H1 (cell line): Measurements from ENCODE around the gene CDK5RAP3. TPM values are rescaled to one million over a fixed set of nuclear protein-coding genes. Genes with fewer than 3 reads are reported as not detected.

Source experiments
- CTCF ChIA-PET: fragments of 300-600 bp; sonication (Branson Sonifier 250); formaldehyde crosslinking; loops from one replicate; lab custom pipeline; 2021; ENCODE audit not compliant: partially characterized antibody; lab: Charles Lee
- POLR2A ChIA-PET: fragments of 300-600 bp; sonication (Branson Sonifier 250); formaldehyde crosslinking; loops from one replicate; lab custom pipeline; 2021; ENCODE audit warnings: inconsistent platforms; ENCODE audit not compliant: partially characterized antibody; lab: Charles Lee
- DNase-seq, 2 experiments: peaks; one replicate each; pipeline versions ENCODE4 v3.0.0 to v3.0.0-alpha.2; 2010 to 2022; ENCODE audit warnings: low spot score in 2 of 2, low read depth in 1 of 2, mixed read lengths in 1 of 2
- FAIRE-seq: peaks from 2 replicates; lab custom pipeline; 2011; peaks lifted over from hg19 to GRCh38; lab: Jason Lieb, UNC
- H2AFZ ChIP-seq: 2 replicates; pipeline ENCODE4 v1.8.1; 2012; ENCODE audit warnings: low read length, inconsistent platforms
- H2AK5ac ChIP-seq: 2 replicates; pipeline ENCODE4 v1.6.1; 2013; ENCODE audit warnings: low read depth, low read length
- H2BK120ac ChIP-seq: replicated peaks from 2 replicates; pipeline ENCODE3; 2013; ENCODE audit warnings: low read depth, low read length, inconsistent platforms
- H2BK12ac ChIP-seq: 2 replicates; pipeline ENCODE4 v1.6.1; 2013; ENCODE audit warnings: low read depth, low read length
- H2BK15ac ChIP-seq: 2 replicates; pipeline ENCODE4 v1.6.1; 2013; ENCODE audit warnings: low read length
- H2BK20ac ChIP-seq: 2 replicates; pipeline ENCODE4 v1.6.1; 2013; ENCODE audit warnings: low read length
- H2BK5ac ChIP-seq: 2 replicates; pipeline ENCODE4 v1.6.1; 2013; ENCODE audit warnings: low read depth, low read length
- H3K14ac ChIP-seq: 2 replicates; pipeline ENCODE4 v1.6.1; 2013; ENCODE audit warnings: inconsistent platforms; ENCODE audit not compliant: insufficient read length
- H3K18ac ChIP-seq: 2 replicates; pipeline ENCODE4 v1.6.1; 2013; ENCODE audit warnings: low read length; ENCODE audit errors: extremely low read depth
- H3K23ac ChIP-seq: 2 replicates; pipeline ENCODE4 v1.6.1; 2013; ENCODE audit warnings: inconsistent platforms; ENCODE audit not compliant: insufficient read length
- H3K23me2 ChIP-seq: 2 replicates; pipeline ENCODE4 v1.6.1; 2013; ENCODE audit warnings: low read depth, low read length
- H3K27ac ChIP-seq: 2 replicates; pipeline ENCODE4 v1.6.1; 2011; ENCODE audit warnings: low read depth, low read length, inconsistent platforms
- H3K27me3 ChIP-seq, 4 experiments: replicated peaks in 1 of 4; 1 replicate in 1 of 4; 2 replicates in 3 of 4; pipeline versions ENCODE4 v1.6.1 to v1.8.1; 2011 to 2013; ENCODE audit warnings: low read length in 3 of 4, mild to moderate bottlenecking in 3 of 4, inconsistent platforms in 2 of 4, mixed read lengths in 2 of 4, moderate library complexity in 1 of 4; ENCODE audit not compliant: control insufficient read depth in 3 of 4, insufficient read depth in 3 of 4; ENCODE audit errors: extremely low read depth in 1 of 4
- H3K36me3 ChIP-seq, 4 experiments: 2 replicates each; pipeline versions ENCODE4 v1.6.1 to v1.8.1; 2011 to 2013; ENCODE audit warnings: mild to moderate bottlenecking in 4 of 4, low read length in 3 of 4, moderate library complexity in 2 of 4, control low read depth in 1 of 4, inconsistent platforms in 1 of 4; ENCODE audit not compliant: insufficient read depth in 4 of 4, control insufficient read depth in 2 of 4
- H3K4ac ChIP-seq: replicated peaks from 2 replicates; pipeline ENCODE3; 2013; ENCODE audit warnings: low read length, low read depth, mixed read lengths, inconsistent platforms; ENCODE audit not compliant: insufficient read length
- H3K4me1 ChIP-seq, 4 experiments: replicated peaks in 1 of 4; 1 replicate in 1 of 4; 2 replicates in 3 of 4; pipeline versions ENCODE4 v1.6.1 to v1.8.1; 2011 to 2013; ENCODE audit warnings: low read length in 3 of 4, inconsistent platforms in 2 of 4, mixed read lengths in 1 of 4; ENCODE audit not compliant: insufficient read depth in 4 of 4, control insufficient read depth in 3 of 4
- H3K4me2 ChIP-seq, 2 experiments: 2 replicates each; pipeline versions ENCODE4 v1.6.1 to v1.8.1; 2011 to 2013; ENCODE audit warnings: low read depth in 2 of 2, low read length in 2 of 2, control low read depth in 1 of 2, inconsistent platforms in 1 of 2, mild to moderate bottlenecking in 1 of 2; ENCODE audit not compliant: insufficient read depth in 1 of 2
- H3K4me3 ChIP-seq, 4 experiments: fragments of 200-600, 300-600 bp in 1 of 4; sonication (generic), shearing (Covaris generic), sonication (Bioruptor Twin) in 1 of 4; 2 replicates each; pipeline versions ENCODE4 v1.5.1 to v1.8.1; 2011 to 2016; ENCODE audit warnings: low read length in 4 of 4, low read depth in 3 of 4, control low read depth in 2 of 4, inconsistent platforms in 2 of 4, mild to moderate bottlenecking in 2 of 4, mixed read lengths in 1 of 4, moderate library complexity in 1 of 4; ENCODE audit not compliant: insufficient read depth in 2 of 4; ENCODE audit errors: extremely low read depth in 1 of 4
- H3K56ac ChIP-seq: replicated peaks from 2 replicates; pipeline ENCODE3; 2013; ENCODE audit warnings: low read depth, mild to moderate bottlenecking, mixed read lengths, low read length, inconsistent platforms; ENCODE audit not compliant: insufficient read length
- H3K79me1 ChIP-seq: 2 replicates; pipeline ENCODE4 v1.6.1; 2013; ENCODE audit warnings: low read depth, low read length, control low read depth
- H3K79me2 ChIP-seq, 2 experiments: 2 replicates each; pipeline versions ENCODE4 v1.6.1 to v1.8.1; 2012 to 2013; ENCODE audit warnings: low read length in 2 of 2, mild to moderate bottlenecking in 2 of 2, inconsistent platforms in 1 of 2; ENCODE audit not compliant: insufficient read depth in 2 of 2, control insufficient read depth in 1 of 2
- H3K9ac ChIP-seq, 4 experiments: replicated peaks in 1 of 4; 1 replicate in 1 of 4; 2 replicates in 3 of 4; pipeline versions ENCODE4 v1.6.1 to v1.8.1; 2011 to 2013; ENCODE audit warnings: low read depth in 3 of 4, low read length in 3 of 4, control low read depth in 2 of 4, mild to moderate bottlenecking in 2 of 4, moderate library complexity in 2 of 4, inconsistent platforms in 1 of 4; ENCODE audit errors: extremely low read depth in 1 of 4
- H3K9me3 ChIP-seq, 2 experiments: 2 replicates each; pipeline versions ENCODE4 v1.6.1 to v1.8.1; 2012 to 2013; ENCODE audit warnings: mild to moderate bottlenecking in 2 of 2, moderate library complexity in 2 of 2, control low read depth in 1 of 2, inconsistent platforms in 1 of 2, low read depth in 1 of 2, low read length in 1 of 2, mixed read lengths in 1 of 2; ENCODE audit not compliant: insufficient read depth in 2 of 2
- H4K20me1 ChIP-seq, 2 experiments: replicated peaks in 1 of 2; 2 replicates each; pipeline versions ENCODE3 to v1.8.1; 2011 to 2013; ENCODE audit warnings: inconsistent platforms in 2 of 2, low read length in 2 of 2, mild to moderate bottlenecking in 1 of 2; ENCODE audit not compliant: insufficient read depth in 2 of 2, control insufficient read depth in 1 of 2
- H4K5ac ChIP-seq: 2 replicates; pipeline ENCODE4 v1.6.1; 2013; ENCODE audit warnings: low read length, low read depth, mixed read lengths, inconsistent platforms; ENCODE audit not compliant: insufficient read length
- H4K8ac ChIP-seq: 2 replicates; pipeline ENCODE4 v1.8.0; 2013; ENCODE audit warnings: mild to moderate bottlenecking, moderate library complexity, low read length, inconsistent platforms; ENCODE audit not compliant: insufficient read depth; ENCODE audit errors: extremely low read depth
- H4K91ac ChIP-seq: replicated peaks from 2 replicates; pipeline ENCODE3; 2013; ENCODE audit warnings: low read length, mixed read lengths, inconsistent platforms; ENCODE audit not compliant: insufficient read length
- BACH1 ChIP-seq: IDR thresholded peaks from 2 replicates; pipeline ENCODE4 v1.6.1; 2012; ENCODE audit warnings: low read length, improper control_type of control experiment
- BRCA1 ChIP-seq: IDR thresholded peaks from 2 replicates; pipeline ENCODE4 v1.6.1; 2012; ENCODE audit warnings: low read depth, low read length, improper control_type of control experiment
- CREB1 ChIP-seq: IDR thresholded peaks from 2 replicates; pipeline ENCODE4 v1.6.1; 2012; ENCODE audit warnings: inconsistent platforms
- EGR1 ChIP-seq: IDR thresholded peaks from 2 replicates; pipeline ENCODE4 v1.6.1; 2011; ENCODE audit warnings: low read depth, low read length, borderline replicate concordance
- EZH2 ChIP-seq: fragments of 200-600 bp; sonication (generic); IDR thresholded peaks from 2 replicates; pipeline ENCODE4 v1.7.1; 2012; ENCODE audit warnings: low read depth, mild to moderate bottlenecking, moderate library complexity, low read length, inconsistent platforms; ENCODE audit not compliant: severe bottlenecking
- FOSL1 ChIP-seq: IDR thresholded peaks from 2 replicates; pipeline ENCODE4 v1.6.1; 2011; ENCODE audit warnings: mild to moderate bottlenecking, low read depth, low read length, moderate library complexity; ENCODE audit not compliant: insufficient read depth
- KDM1A ChIP-seq: fragments of 200-600, 300-600 bp; sonication (generic); IDR thresholded peaks from 2 replicates; pipeline ENCODE4 v1.7.1; 2016; ENCODE audit warnings: mild to moderate bottlenecking, low read length, borderline replicate concordance
- KDM5A ChIP-seq: fragments of 200-600 bp; IDR thresholded peaks from 2 replicates; pipeline ENCODE4 v1.7.1; 2012; ENCODE audit warnings: mild to moderate bottlenecking, low read length, inconsistent platforms, mixed read lengths
- PHF8 ChIP-seq: fragments of 200-600 bp; sonication (generic); conservative IDR thresholded peaks from 2 replicates; pipeline ENCODE4 v1.7.1; 2012; ENCODE audit warnings: low read depth, mild to moderate bottlenecking, inconsistent platforms, low read length, moderate library complexity
- SIRT6 ChIP-seq: IDR thresholded peaks from one replicate; pipeline ENCODE4 v1.7.1; 2012; ENCODE audit warnings: low read length, inconsistent platforms
- SIX5 ChIP-seq: IDR thresholded peaks from 2 replicates; pipeline ENCODE4 v1.6.1; 2011; ENCODE audit warnings: mild to moderate bottlenecking, low read depth, low read length
- SP2 ChIP-seq: IDR thresholded peaks from 2 replicates; pipeline ENCODE4 v1.6.1; 2012; ENCODE audit warnings: mild to moderate bottlenecking, low read length, inconsistent platforms
- TAF1 ChIP-seq: IDR thresholded peaks from 2 replicates; pipeline ENCODE4 v1.6.1; 2011; ENCODE audit warnings: mild to moderate bottlenecking, low read depth, low read length
- YY1 ChIP-seq: IDR thresholded peaks from 2 replicates; pipeline ENCODE4 v1.6.1; 2011; ENCODE audit warnings: low read depth, mild to moderate bottlenecking, low read length
- WGBS, 2 experiments: shearing (Covaris generic) in 1 of 2; methylation state at CpG; one replicate each; pipeline versions ENCODE4 v1.1.6 to v1.1.7; 2013 to 2015; ENCODE audit warnings: low lambda C conversion rate in 2 of 2, mixed read lengths in 2 of 2, inconsistent platforms in 1 of 2, low coverage in 1 of 2, missing lambda C conversion rate in 1 of 2; ENCODE audit not compliant: insufficient replicate concordance in 2 of 2, insufficient coverage in 1 of 2, insufficient read length in 1 of 2; ENCODE audit errors: extremely low coverage in 1 of 2, missing lambda C conversion rate in 1 of 2; 5-methylcytosine and 5-hydroxymethylcytosine counted together
- polyA plus RNA-seq, 7 experiments: library from polyadenylated mRNA; depleted of rRNA in 3 of 7; stranded (reverse) in 5 of 7; unstranded in 2 of 7; fragments of >200 nt in 5 of 7; fragments of 200-250 nt in 2 of 7; gene quantifications; 1 replicate in 5 of 7; 2 replicates in 1 of 7; 4 replicates in 1 of 7; pipeline versions ENCODE4 v1.2.1 to v1.2.3, GENCODE V29; 2011 to 2013; ENCODE audit warnings: missing spikeins in 2 of 7, mixed read lengths in 2 of 7
- total RNA-seq: library from RNA; stranded (reverse); fragmentation: NEBNext Ultra II Directional; extraction: Animal tissue kit (Norgen Biotek cat#: 25700); gene quantifications from 2 replicates; pipeline ENCODE4 v1.2.1, GENCODE V29; 2021
- TF ChIP-seq, protein P1 (sequence below): IDR thresholded peaks from 2 replicates; pipeline ENCODE4 v1.6.1; 2012; ENCODE audit warnings: inconsistent platforms

The CDK5RAP3 gene
- total and polyA plus RNA-seq, 2 of the 8 experiments (the other 6 are each of a cell fraction or from before 2014, with no cell fraction given), result 88.2 to 93.2 TPM

DNA sequence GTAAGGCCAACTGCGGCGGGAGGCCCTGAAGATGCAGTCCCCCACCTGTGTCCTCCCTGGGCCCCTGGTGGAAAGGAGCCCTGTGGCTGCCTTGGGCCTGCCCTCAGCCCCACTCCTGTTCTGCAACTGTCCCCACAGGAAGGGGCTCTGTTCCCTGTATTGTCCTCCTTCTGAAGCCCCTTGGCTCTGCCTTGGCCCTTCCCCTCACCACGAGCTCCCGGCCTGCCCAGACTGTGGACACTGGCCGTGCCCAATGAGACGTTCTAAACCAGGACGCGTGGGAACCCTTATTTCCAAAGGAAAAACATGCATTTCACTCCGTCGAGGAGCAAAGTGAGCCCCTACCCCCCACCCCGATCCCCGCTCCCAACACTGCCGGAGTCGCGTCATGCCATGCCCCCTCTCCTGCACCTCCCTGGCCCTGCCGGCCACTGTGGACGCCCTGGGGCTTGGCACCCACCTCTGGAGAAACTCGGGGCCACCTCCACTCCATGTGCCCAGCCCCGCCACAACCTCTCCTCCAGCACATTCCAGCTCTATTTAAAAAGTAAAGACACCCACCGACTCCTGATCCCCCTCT lies 43.0 kb upstream of the CDK5RAP3 start:
- ChIA-PET POLR2A (no interaction called here), CTCF (interaction anchor here (1.0 to 13.8 kb wide), 3 partner anchors 18 to 84 kb away, joined by 3 to 154 read pairs (median 4); partner anchors contain the start of gene PNPO)
- H2BK20ac ChIP-seq, result no peak overlapping the region
- H3K9me3 ChIP-seq, result no peaks in the 10 kb centered on the region
- no peak overlapping the region for H2BK120ac ChIP-seq
- H4K8ac ChIP-seq, result no peak overlapping the region
- peaks cover 3 to 22% (median 8%) of the 10 kb centered on the region in 4 experiments; a peak in 6 of 8 replicates for H3K36me3 ChIP-seq
- no peaks in the 10 kb centered on the region for H3K79me2 ChIP-seq
- H3K27ac ChIP-seq, result no peak overlapping the region
- no peak overlapping the region for H4K5ac ChIP-seq
- H3K27me3 ChIP-seq, result no peaks in the 10 kb centered on the region
- H3K56ac ChIP-seq, result no peak overlapping the region
- no peak overlapping the region for H3K23ac ChIP-seq
- no peak overlapping the region for H3K14ac ChIP-seq
- no peak overlapping the region for H3K18ac ChIP-seq
- H4K91ac ChIP-seq, result no peak overlapping the region
- FAIRE-seq, result no peak
- no peak overlapping the region for H3K4me3 ChIP-seq
- no peak for DNase-seq
- no peaks in the 10 kb centered on the region for H3K4me1 ChIP-seq
- H4K20me1 ChIP-seq, result peaks cover 0 to 4% of the 10 kb centered on the region in 2 experiments
- H3K79me1 ChIP-seq, result no peaks in the 10 kb centered on the region
- WGBS, 2 experiments, result 96% methylated on average over 16 of the region's 20 CpGs; no CpG with 5 or more reads in 1 of the 2 experiments
- no peak overlapping the region for H3K9ac ChIP-seq
- H3K4ac ChIP-seq, result no peak overlapping the region
- H2AFZ ChIP-seq, result no peak overlapping the region
- no peak overlapping the region for H2BK15ac ChIP-seq
- H2BK12ac ChIP-seq, result no peak overlapping the region
- no peak overlapping the region for H2AK5ac ChIP-seq
- H3K23me2 ChIP-seq, result no peaks in the 10 kb centered on the region
- H3K4me2 ChIP-seq, result no peak overlapping the region
- no peak overlapping the region for H2BK5ac ChIP-seq
- TF ChIP-seq EGR1, result no peak
- no peak for TF ChIP-seq CREB1
- TF ChIP-seq EZH2, result no peak
- no peak for TF ChIP-seq BRCA1
- no peak for TF ChIP-seq SP2
- no peak for TF ChIP-seq SIX5
- TF ChIP-seq, protein P1, sequence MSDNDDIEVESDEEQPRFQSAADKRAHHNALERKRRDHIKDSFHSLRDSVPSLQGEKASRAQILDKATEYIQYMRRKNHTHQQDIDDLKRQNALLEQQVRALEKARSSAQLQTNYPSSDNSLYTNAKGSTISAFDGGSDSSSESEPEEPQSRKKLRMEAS, result no peak
- TF ChIP-seq KDM5A, result no peak
- TF ChIP-seq PHF8, result no peak
- TF ChIP-seq TAF1, result no peak
- no peak for TF ChIP-seq KDM1A
- no peak for TF ChIP-seq FOSL1
- no peak for TF ChIP-seq SIRT6
- TF ChIP-seq BACH1, result no peak
- no peak for TF ChIP-seq YY1
